ENCODE measurements around the gene GAA. TPM values are rescaled to one million over a fixed set of nuclear protein-coding genes. Genes with fewer than 3 reads are reported as not detected.
A peak's percentile ranks its signal among the peaks of the same experiment; 100 is the strongest.

The GAA gene
- total RNA-seq, 1 experiment from 2014 or later = 30.3 TPM

GRCh38 chr17:80097127-80097621, 4.2 kb upstream of the GAA start:
- no peaks in the 10 kb centered on the region; the same call in 1 of the 2 replicates for H3K27me3 ChIP-seq (ENCODE audit: insufficient read depth, low read length)
- Mint-ChIP-seq H3K9me3 (no peaks in the 10 kb centered on the region), H3K4me3 (no peak overlapping the region; a peak in 1 of 5 replicates)

More at GRCh38 chr17:80097127-80097621, 4.2 kb upstream of the GAA start:
- Histone ChIP-seq H3K9me3 (ENCODE audit: control insufficient read depth, low read depth, low read length) (no peaks in the 10 kb centered on the region), H4K91ac (ENCODE audit: insufficient read length, low read depth, low read length) (no peak overlapping the region), H3K18ac (ENCODE audit: insufficient read length, low read depth, low read length) (no peak overlapping the region), H3K14ac (ENCODE audit: insufficient read depth, low read length) (no peak overlapping the region; the same call in 1 of the 2 replicates), H3K9ac (ENCODE audit: extremely low read depth, insufficient read length, low read length) (no peak overlapping the region), H3K4me1 (ENCODE audit: insufficient read depth, low read length) (no peaks in the 10 kb centered on the region; the same call in 1 of the 2 replicates), H2AFZ (ENCODE audit: low read length) (no peak overlapping the region), H2BK12ac (ENCODE audit: insufficient read length, low read depth, low read length) (no peak overlapping the region), H3K27ac (ENCODE audit: insufficient read length, low read depth, low read length) (no peak overlapping the region), H3K23ac (ENCODE audit: insufficient read length, low read depth, low read length) (no peak overlapping the region), H3K23me2 (ENCODE audit: insufficient read length, low read depth, low read length, poor library complexity, severe bottlenecking) (peaks cover 6% of the 10 kb centered on the region), H4K5ac (ENCODE audit: insufficient read length, low read depth, low read length) (no peak overlapping the region), H3K79me1 (ENCODE audit: insufficient read depth, low read depth, low read length, poor library complexity, severe bottlenecking) (no peaks in the 10 kb centered on the region), H2BK15ac (ENCODE audit: low read depth, low read length) (no peak overlapping the region), H2BK120ac (ENCODE audit: low read depth, low read length, poor library complexity, severe bottlenecking) (no peak overlapping the region), H2BK5ac (ENCODE audit: insufficient read length, low read length) (no peak overlapping the region), H3K56ac (ENCODE audit: insufficient read length, low read depth, low read length) (no peak overlapping the region), H2BK20ac (ENCODE audit: low read depth, low read length, poor library complexity, severe bottlenecking) (no peak overlapping the region), H3T11ph (ENCODE audit: low read length) (no peak overlapping the region), H2AK5ac (ENCODE audit: insufficient read length, low read length) (no peak overlapping the region), H3K4me2 (ENCODE audit: insufficient read depth, insufficient read length, low read length) (no peak overlapping the region), H4K20me1 (ENCODE audit: control insufficient read depth, insufficient read depth, insufficient read length) (no peaks in the 10 kb centered on the region), H3K4ac (ENCODE audit: low read depth, low read length) (no peak overlapping the region), H3K79me2 (ENCODE audit: insufficient read depth, low read length) (no peaks in the 10 kb centered on the region), H4K8ac (replicated peaks; ENCODE audit: insufficient read length, low read depth, low read length) (no peak overlapping the region)
- Mint-ChIP-seq H3K36me3 (ENCODE audit: insufficient read depth in 1 of 3, low read depth in 3 of 3) (no peaks in the 10 kb centered on the region; a peak in 2 of 7 replicates), H3K4me1 (peaks cover 5 to 7% of the 10 kb centered on the region in 2 experiments), H3K27ac (peak overlapping the region in 1 of 3 experiments; percentile 85; a peak in 1 of 7 replicates), H3K27me3 (ENCODE audit: low read depth) (peaks cover 16% of the 10 kb centered on the region)
- TF ChIP-seq, protein P1, sequence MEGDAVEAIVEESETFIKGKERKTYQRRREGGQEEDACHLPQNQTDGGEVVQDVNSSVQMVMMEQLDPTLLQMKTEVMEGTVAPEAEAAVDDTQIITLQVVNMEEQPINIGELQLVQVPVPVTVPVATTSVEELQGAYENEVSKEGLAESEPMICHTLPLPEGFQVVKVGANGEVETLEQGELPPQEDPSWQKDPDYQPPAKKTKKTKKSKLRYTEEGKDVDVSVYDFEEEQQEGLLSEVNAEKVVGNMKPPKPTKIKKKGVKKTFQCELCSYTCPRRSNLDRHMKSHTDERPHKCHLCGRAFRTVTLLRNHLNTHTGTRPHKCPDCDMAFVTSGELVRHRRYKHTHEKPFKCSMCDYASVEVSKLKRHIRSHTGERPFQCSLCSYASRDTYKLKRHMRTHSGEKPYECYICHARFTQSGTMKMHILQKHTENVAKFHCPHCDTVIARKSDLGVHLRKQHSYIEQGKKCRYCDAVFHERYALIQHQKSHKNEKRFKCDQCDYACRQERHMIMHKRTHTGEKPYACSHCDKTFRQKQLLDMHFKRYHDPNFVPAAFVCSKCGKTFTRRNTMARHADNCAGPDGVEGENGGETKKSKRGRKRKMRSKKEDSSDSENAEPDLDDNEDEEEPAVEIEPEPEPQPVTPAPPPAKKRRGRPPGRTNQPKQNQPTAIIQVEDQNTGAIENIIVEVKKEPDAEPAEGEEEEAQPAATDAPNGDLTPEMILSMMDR (conservative IDR thresholded peaks at IDR 0.05) = no peak
- WGBS (ENCODE audit: extremely low coverage, insufficient read length, low lambda C conversion rate) = no CpG with 5 or more reads among the region's 17 CpGs
- DNase-seq = no peak

All from H9 (cell line).